Spleen (tissue), 7 donors: Measurements from ENCODE around the gene ZNF777.
"Not testable (repeated sequence)": the region's sequence is repeated elsewhere in the genome, so short reads cannot be mapped to it uniquely, and the experiment has no call there.

ENCODE experiments used
- CTCF ChIP-seq, 11 experiments: fragments of 200-600 bp in 7 of 11; fragments of 450-650 bp in 4 of 11; sonication (generic) in 4 of 11; IDR thresholded peaks in 8 of 11; conservative IDR thresholded peaks in 3 of 11; 1 replicate in 7 of 11; 2 replicates in 4 of 11; pipeline versions ENCODE4 v1.4.0 to v1.8.0; 2016 to 2021; ENCODE audit warnings: antibody characterized with exemption in 11 of 11, inconsistent platforms in 4 of 11, mild to moderate bottlenecking in 1 of 11
- POLR2A ChIP-seq, 3 donors: fragments of 450-650 bp; IDR thresholded peaks; one replicate each; pipeline ENCODE4 v1.5.1; 2017; ENCODE audit warnings: antibody characterized with exemption in 3 of 3, mild to moderate bottlenecking in 1 of 3
- POLR2AphosphoS5 ChIP-seq, 3 donors: sonication (generic); formaldehyde crosslinking; IDR thresholded peaks; one replicate each; pipeline ENCODE4 v1.5.1; 2017; ENCODE audit warnings: antibody characterized with exemption in 3 of 3
- donor health status: DM: no; HTN: no; CAD: no; lungs with moderate emphysema.
- donor health status: DM: no; HTN: no; CAD: no.
- donor health status: DM: no; HTN: no; CAD: no.

DNA sequence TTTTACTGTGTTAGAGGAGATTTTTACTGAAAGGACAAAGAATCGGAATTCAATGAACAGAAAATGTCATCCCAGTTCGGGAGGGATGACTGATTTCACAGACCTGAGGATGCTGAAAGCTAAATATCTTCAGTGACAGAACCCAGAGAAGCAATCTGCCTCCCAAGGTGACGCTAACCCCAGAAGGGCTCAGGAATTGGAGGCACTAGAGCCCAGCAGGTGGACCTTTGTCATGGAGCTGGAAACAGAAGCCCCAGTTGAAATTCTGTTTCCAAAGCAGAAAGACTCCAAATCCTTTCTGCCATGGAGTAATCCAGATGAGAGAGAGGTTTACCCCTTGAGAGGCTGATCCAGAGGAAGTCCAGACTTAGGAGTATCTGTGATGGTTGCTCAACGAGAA is 74.3 kb downstream of the ZNF777 start:
- not testable (repeated sequence) for TF ChIP-seq CTCF (IDR thresholded peaks at IDR 0.05 in 8 of 11, conservative IDR thresholded peaks at IDR 0.05 in 3 of 11); POLR2A (IDR thresholded peaks at IDR 0.05); POLR2AphosphoS5 (IDR thresholded peaks at IDR 0.05)
